Peyer's patch (tissue), 4 donors: ENCODE data around the gene RNF214. TPM values are rescaled to one million over a fixed set of nuclear protein-coding genes. Genes with fewer than 3 reads are reported as not detected.
A peak's percentile ranks its signal among the peaks of the same experiment; 100 is the strongest.

Source experiments
- DNase-seq, 3 donors: peaks; one replicate each; pipeline ENCODE4 v3.0.0-alpha.2; 2017 to 2019
- H3K27ac ChIP-seq, 4 donors: fragments of 200-600 bp; sonication (generic); one replicate each; pipeline ENCODE4 v1.5.1; 2016 to 2019
- H3K27me3 ChIP-seq, 2 donors: fragments of 200-600 bp; sonication (generic); one replicate each; pipeline ENCODE4 v1.5.1; 2019
- H3K36me3 ChIP-seq, 3 donors: fragments of 200-600 bp; sonication (generic); one replicate each; pipeline ENCODE4 v1.5.1; 2016 to 2019
- H3K4me1 ChIP-seq, 4 donors: fragments of 200-600 bp; sonication (generic); one replicate each; pipeline ENCODE4 v1.5.1; 2016 to 2019
- H3K4me3 ChIP-seq, 4 donors: fragments of 200-600 bp; sonication (generic); 1 replicate in 3 of 4; 2 replicates in 1 of 4; pipeline ENCODE4 v1.5.1; 2016 to 2019; ENCODE audit warnings: mild to moderate bottlenecking in 1 of 4
- H3K9me3 ChIP-seq, 4 donors: fragments of 200-600 bp; sonication (generic); one replicate each; pipeline ENCODE4 v1.5.1; 2016 to 2019; ENCODE audit warnings: mild to moderate bottlenecking in 1 of 4
- CTCF ChIP-seq, 6 experiments: fragments of 450-650 bp in 4 of 6; fragments of 200-600 bp in 2 of 6; sonication (generic) in 1 of 6; IDR thresholded peaks; one replicate each; pipeline ENCODE4 v1.5.1; 2017 to 2019; ENCODE audit warnings: antibody characterized with exemption in 6 of 6, mild to moderate bottlenecking in 3 of 6, moderate library complexity in 1 of 6
- POLR2A ChIP-seq, 2 donors: fragments of 450-650 bp; IDR thresholded peaks; one replicate each; pipeline ENCODE4 v1.5.1; 2017; ENCODE audit warnings: antibody characterized with exemption in 2 of 2, mild to moderate bottlenecking in 2 of 2, moderate library complexity in 2 of 2
- total RNA-seq, 4 donors: library from RNA; depleted of rRNA; stranded (reverse); fragments of >200 nt; gene quantifications; one replicate each; pipeline ENCODE4 v1.1.0, GENCODE V29; 2016

The RNF214 gene
- total RNA-seq, 4 donors from 2014 or later, result 10.2 to 32.2 (median 13.4) TPM

DNA sequence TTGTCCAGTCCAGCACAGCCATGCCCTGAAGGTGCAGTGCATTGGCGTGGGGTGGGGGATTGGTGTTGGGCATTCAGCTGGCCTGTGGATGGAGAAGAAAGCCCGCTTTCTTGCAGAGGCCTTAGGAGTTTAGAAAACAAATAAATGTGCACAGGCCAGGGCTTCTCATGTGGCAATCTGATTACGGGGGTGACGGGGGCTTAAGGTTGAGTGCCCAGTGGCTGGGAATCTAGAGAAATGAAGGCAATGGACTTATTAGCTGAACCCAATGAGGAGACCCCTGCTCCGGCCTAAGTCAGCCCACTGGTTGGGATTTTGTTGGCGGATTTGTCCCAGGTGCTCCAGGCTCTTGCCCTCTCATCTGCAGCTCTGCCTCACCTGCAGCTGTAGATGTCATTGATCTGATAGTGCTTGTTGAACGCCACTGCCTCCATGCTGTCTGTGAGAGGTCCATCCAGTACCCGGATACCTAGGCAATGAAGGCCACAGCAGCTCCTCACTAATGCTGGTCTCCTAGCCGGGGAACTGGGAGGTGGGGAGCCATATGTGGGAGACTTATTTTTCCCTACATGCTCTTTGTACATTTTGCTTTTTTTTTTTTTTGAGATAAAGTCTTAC lies 6.8 kb upstream of the RNF214 start:
- DNase-seq, result no peak
- no peak for TF ChIP-seq CTCF (IDR thresholded peaks at IDR 0.05)
- TF ChIP-seq POLR2A (IDR thresholded peaks at IDR 0.05), result no peak
- peak overlapping the region in 2 of 4 donors; percentile 61 to 66 for H3K27ac ChIP-seq
- peaks cover 0 to 66% (median 10%) of the 10 kb centered on the region in 4 donors for H3K4me1 ChIP-seq
- H3K36me3 ChIP-seq, result peaks cover 0 to 62% (median 0%) of the 10 kb centered on the region in 3 donors
- H3K9me3 ChIP-seq, result no peaks in the 10 kb centered on the region
- H3K27me3 ChIP-seq, result no peaks in the 10 kb centered on the region
- H3K4me3 ChIP-seq, result no peak overlapping the region

GRCh38 chr11:117226388-117227385 lies 5.8 kb upstream of the RNF214 start:
- H3K27ac ChIP-seq, result peak overlapping the region in 1 of 4 donors; percentile 36
- H3K9me3 ChIP-seq, result no peaks in the 10 kb centered on the region
- DNase-seq, result peak in 2 of 3 donors; percentile 51 to 67
- peaks cover 0 to 61% (median 0%) of the 10 kb centered on the region in 3 donors for H3K36me3 ChIP-seq
- peaks cover 0 to 57% (median 12%) of the 10 kb centered on the region in 4 donors for H3K4me1 ChIP-seq
- no peaks in the 10 kb centered on the region for H3K27me3 ChIP-seq
- H3K4me3 ChIP-seq, result no peak overlapping the region
- TF ChIP-seq CTCF (IDR thresholded peaks at IDR 0.05) (peak; percentile 54 to 93 (median 81)), POLR2A (IDR thresholded peaks at IDR 0.05) (no peak)

DNA sequence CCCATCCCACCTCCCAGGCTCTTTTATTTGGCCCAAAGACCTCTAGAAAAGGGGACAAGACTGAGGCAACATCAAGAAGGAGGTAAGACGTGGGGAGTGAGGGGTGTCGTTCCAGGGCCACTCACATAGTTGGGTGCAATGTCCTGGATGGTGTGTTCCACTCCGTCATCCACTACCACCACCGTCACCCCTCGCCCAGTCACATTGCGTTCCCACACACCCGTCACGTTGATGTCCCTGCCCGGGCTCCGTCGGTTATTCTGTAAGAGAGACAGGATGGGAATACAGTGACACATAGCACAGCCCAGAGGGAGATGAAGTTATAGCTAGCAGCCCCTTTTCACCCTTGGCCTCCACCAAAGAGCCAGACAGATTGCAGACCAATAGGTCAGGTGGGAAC lies 4.4 kb upstream of the RNF214 start:
- peaks cover 0 to 51% (median 0%) of the 10 kb centered on the region in 3 donors for H3K36me3 ChIP-seq
- H3K4me3 ChIP-seq, result no peak overlapping the region
- no peak for DNase-seq
- H3K4me1 ChIP-seq, result peaks cover 0 to 46% (median 11%) of the 10 kb centered on the region in 4 donors
- H3K27ac ChIP-seq, result no peak overlapping the region
- no peaks in the 10 kb centered on the region for H3K27me3 ChIP-seq
- TF ChIP-seq POLR2A (IDR thresholded peaks at IDR 0.05) (no peak), CTCF (IDR thresholded peaks at IDR 0.05) (no peak)
- no peaks in the 10 kb centered on the region for H3K9me3 ChIP-seq

DNA sequence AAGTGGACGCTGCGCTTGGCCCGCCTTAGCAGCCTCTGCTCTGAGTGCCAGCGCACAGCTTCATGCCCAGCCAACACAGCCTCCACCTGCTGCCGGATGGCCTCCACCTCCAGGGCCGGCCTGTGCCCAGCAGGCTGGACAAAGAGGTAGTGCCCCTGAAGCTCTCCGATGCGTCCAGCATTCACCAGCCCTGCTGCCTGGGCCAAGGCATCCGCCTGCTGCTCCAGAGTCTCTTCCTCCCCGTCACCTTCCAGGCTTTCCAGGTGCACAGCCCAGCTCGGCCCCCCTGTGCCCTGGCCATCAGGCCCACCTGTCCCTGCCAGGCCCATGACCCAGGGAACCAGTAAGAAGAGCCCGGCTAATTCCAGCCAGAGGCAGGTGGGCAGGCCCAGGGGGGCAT lies 3.1 kb upstream of the RNF214 start:
- Histone ChIP-seq H3K4me1 (peaks cover 0 to 44% (median 11%) of the 10 kb centered on the region in 4 donors), H3K36me3 (peaks cover 0 to 43% (median 0%) of the 10 kb centered on the region in 3 donors), H3K9me3 (no peaks in the 10 kb centered on the region), H3K27ac (peak overlapping the region in 1 of 4 donors; percentile 96), H3K27me3 (no peaks in the 10 kb centered on the region), H3K4me3 (no peak overlapping the region)
- TF ChIP-seq CTCF (IDR thresholded peaks at IDR 0.05) (no peak), POLR2A (IDR thresholded peaks at IDR 0.05) (no peak)
- DNase-seq, result no peak

- Histone ChIP-seq H3K9me3 (no peaks in the 10 kb centered on the region), H3K4me1 (peaks cover 0 to 39% (median 11%) of the 10 kb centered on the region in 4 donors), H3K27ac (peak overlapping the region in 2 of 4 donors; percentile 96 to 97), H3K4me3 (peak overlapping the region in 1 of 4 donors; percentile 97), H3K27me3 (no peaks in the 10 kb centered on the region), H3K36me3 (peaks cover 0 to 43% (median 0%) of the 10 kb centered on the region in 3 donors)
- TF ChIP-seq POLR2A (IDR thresholded peaks at IDR 0.05), result no peak
- no peak for TF ChIP-seq CTCF (IDR thresholded peaks at IDR 0.05)
- no peak for DNase-seq
These were observed 2.6 kb upstream of the RNF214 start for GRCh38 chr11:117229931-117230285.
